Upper lobe of left lung (tissue), 4 donors: Measurements from ENCODE around the gene TSPAN11.

Experiments
- EP300 ChIP-seq, 4 donors: sonication (generic); formaldehyde crosslinking; IDR thresholded peaks; one replicate each; pipeline ENCODE4 v1.5.1; 2017; ENCODE audit warnings: antibody characterized with exemption in 4 of 4, control low read depth in 2 of 4
- POLR2A ChIP-seq, 4 donors: fragments of 450-650 bp; IDR thresholded peaks; one replicate each; pipeline ENCODE4 v1.5.1; 2016 to 2017; ENCODE audit warnings: antibody characterized with exemption in 4 of 4, mild to moderate bottlenecking in 2 of 4
- POLR2AphosphoS5 ChIP-seq, 2 donors: sonication (generic); formaldehyde crosslinking; IDR thresholded peaks; one replicate each; pipeline ENCODE4 v1.5.1; 2017; ENCODE audit warnings: antibody characterized with exemption in 2 of 2
- TF ChIP-seq, protein P1 (sequence below), 6 experiments: fragments of 450-650 bp in 4 of 6; fragments of 200-600 bp in 2 of 6; sonication (generic) in 2 of 6; IDR thresholded peaks; one replicate each; pipeline ENCODE4 v1.5.1; 2016 to 2019; ENCODE audit warnings: antibody characterized with exemption in 6 of 6

DNA sequence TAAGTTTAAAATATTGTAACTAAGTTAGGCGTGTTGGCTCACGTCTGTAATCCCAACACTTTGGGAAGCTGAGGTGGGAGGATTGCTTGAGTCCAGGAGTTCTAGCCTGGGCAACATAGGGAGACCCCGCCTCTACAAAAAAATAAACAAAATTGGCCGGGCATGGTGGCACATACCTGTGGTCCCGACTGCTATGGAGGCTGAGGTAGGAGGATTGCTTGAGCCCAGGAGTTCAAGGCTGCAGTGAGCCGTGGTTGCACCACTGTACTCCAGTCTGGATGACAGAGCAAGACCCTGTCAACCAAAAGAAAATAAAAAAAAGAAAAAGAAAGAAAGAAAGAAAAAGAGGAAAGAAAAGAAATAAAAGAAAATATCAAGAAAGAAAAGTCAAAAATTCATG lies 72.5 kb downstream of the TSPAN11 start:
- TF ChIP-seq, protein P1, sequence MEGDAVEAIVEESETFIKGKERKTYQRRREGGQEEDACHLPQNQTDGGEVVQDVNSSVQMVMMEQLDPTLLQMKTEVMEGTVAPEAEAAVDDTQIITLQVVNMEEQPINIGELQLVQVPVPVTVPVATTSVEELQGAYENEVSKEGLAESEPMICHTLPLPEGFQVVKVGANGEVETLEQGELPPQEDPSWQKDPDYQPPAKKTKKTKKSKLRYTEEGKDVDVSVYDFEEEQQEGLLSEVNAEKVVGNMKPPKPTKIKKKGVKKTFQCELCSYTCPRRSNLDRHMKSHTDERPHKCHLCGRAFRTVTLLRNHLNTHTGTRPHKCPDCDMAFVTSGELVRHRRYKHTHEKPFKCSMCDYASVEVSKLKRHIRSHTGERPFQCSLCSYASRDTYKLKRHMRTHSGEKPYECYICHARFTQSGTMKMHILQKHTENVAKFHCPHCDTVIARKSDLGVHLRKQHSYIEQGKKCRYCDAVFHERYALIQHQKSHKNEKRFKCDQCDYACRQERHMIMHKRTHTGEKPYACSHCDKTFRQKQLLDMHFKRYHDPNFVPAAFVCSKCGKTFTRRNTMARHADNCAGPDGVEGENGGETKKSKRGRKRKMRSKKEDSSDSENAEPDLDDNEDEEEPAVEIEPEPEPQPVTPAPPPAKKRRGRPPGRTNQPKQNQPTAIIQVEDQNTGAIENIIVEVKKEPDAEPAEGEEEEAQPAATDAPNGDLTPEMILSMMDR (IDR thresholded peaks at IDR 0.05): no peak
- TF ChIP-seq POLR2AphosphoS5 (IDR thresholded peaks at IDR 0.05) (no peak), POLR2A (IDR thresholded peaks at IDR 0.05) (no peak), EP300 (IDR thresholded peaks at IDR 0.05) (no peak)
